Erythroblast (primary cell): Measurements from ENCODE around the gene CFDP1.
"Not testable (repeated sequence)": the region's sequence is repeated elsewhere in the genome, so short reads cannot be mapped to it uniquely, and the experiment has no call there.

Source experiments
- DNase-seq, 2 experiments: peaks; one replicate each; lab custom pipeline; 2025; lab: John Stamatoyannopoulos, UW
- GATA1 ChIP-seq: IDR thresholded peaks from 2 replicates; pipeline ENCODE4 v1.6.1; 2011; ENCODE audit warnings: low read depth, mild to moderate bottlenecking, control low read depth, low read length, moderate library complexity
- POLR2A ChIP-seq: IDR thresholded peaks from 2 replicates; pipeline ENCODE4 v1.6.1; 2011; ENCODE audit warnings: mild to moderate bottlenecking, low read length

Gene CFDP1

DNA sequence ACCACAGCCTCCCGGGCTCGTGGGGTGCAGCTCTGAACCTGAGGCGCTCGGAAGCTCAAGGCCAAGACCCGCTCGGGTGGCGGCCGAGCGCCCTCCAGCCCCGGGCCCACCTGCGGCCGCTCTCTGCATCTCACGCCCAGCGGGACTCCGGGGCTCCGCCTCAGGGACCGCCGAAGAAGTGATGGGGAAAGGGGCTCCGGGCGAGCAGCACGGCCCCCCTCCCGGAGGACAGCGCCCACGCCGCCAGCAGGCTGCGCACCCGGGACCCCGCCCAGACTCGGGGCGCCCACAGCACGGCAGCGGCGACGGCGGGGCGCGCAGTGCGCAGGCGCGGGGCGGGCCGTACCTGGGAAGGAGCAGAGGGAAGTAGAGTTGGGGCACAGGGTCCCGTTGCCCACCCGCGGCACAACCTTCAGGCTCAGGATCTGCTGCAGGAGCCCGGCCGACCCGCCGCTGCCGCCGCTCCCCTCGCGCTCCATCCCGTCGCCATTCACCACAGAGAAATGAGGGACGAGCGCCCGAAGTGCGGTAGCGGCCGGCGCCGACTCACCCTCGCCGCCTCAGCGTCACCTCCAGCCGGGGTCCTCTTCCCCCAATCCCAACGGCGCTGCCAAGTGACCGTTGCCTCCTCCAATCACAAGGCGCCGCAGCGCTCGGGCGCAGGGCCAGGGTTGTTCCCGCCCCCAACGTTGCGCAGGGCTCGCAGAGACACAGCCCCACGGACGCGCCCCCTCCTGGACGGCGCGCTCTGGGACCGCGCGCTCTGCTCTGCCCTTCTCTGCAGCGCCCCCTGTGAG, 31.0 kb upstream of the CFDP1 start, which contains the start of gene TMEM170A:
TSS of gene TMEM170A (minus strand) at position 568 of the 797 bp plus-strand sequence. CDS start at position 479, 89 bp downstream.
- TF ChIP-seq GATA1: no peak
- TF ChIP-seq POLR2A: peak; percentile 94
- DNase-seq: peak; percentile 98 to 99

DNA sequence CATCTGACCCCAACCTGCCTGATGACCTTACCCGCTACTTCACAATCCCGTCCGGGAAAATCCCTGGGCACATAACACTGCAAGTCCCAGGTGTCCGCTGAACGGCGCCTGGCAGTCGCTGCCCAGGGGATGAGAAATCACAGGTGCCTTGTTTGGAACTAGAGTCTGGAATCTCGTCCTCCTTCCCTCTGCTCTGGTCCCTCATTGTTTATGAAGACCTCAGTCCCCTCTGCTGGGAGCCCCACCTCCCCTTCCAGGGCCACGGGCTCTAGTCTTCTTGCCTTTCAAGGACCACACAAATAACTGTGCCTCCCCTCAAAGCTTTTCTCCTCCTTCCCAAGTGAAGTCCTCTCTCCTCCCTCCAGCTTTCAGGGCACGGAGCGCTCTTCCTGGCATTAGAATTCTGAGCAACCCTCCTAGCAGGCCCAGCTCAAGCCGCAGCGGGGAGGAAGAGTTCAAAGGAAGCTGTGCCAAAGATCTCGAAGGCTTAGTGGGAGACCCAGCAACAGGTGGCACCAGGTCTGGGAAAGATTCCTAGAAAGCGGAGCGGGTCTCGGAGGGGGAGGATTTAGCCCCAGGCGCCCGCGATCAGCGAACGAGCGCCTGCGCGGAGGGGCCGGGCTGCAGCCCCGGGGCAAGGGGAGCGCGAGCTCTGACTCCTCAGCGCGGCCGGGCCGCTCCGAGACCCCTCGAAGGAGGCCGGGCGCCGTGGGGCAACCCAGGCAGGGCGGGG, 30.3 kb upstream of the CFDP1 start:
- DNase-seq: not testable (repeated sequence)

DNA sequence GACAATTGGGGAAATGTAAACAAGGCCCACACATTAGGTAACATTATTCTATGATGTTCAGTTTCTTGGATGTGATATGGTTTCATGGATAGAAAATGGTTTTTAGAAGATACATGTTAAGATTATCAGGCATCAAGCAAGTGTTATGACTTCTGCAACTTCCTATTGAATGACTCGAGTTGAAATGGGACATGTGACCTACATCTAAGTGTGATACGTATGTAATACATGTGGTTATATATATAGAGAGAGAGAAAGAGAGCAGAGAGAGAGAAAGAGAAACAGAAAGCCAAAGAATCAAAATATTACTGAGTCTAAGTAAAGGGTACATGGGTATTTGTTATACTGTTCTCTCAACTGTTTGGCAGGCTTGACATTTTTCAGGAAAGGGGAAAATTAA, 29.5 kb upstream of the CFDP1 start:
- DNase-seq: peak; percentile 9 to 19
- TF ChIP-seq GATA1 (no peak), POLR2A (no peak)

DNA sequence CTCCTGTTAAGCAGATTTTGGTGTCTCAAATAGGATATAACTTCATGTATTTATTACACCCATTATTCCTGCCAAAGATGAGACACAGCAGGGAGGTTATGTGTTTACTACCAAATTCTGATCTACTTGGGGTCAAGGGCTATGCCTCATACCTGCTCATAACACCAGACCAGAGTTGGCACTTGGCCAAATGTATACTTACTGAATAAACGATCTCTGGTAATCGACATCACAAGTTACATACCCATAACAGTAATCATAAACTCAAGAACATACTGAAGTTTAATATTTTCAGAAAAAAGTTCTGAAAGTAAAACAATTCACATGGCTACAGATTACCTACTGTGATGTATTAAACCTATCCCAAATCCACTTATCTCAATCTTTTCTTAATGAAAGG, 28.3 kb upstream of the CFDP1 start:
- TF ChIP-seq GATA1 (no peak), POLR2A (no peak)
- DNase-seq: peak in 1 of 2 experiments; percentile 32

DNA sequence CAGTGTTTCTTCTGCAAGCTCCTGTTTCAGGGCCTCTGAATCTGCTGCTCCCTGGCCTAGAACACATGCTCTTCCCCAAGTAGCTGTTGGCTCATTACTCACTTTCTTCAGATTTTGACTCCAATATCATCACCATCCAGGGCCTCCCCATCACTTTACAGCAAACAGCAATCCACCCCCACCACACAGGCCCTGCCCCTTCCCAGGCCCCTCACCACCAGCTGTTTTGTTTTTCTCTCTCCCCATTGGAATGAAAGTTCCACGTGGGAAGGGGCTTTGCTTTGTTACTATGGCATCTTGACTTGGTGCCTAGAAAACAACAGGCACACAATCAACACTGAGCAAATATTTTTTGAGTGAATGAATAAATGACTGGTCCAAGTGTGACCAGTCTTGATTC, 27.1 kb upstream of the CFDP1 start:
- no peak for TF ChIP-seq POLR2A
- no peak for TF ChIP-seq GATA1

DNA sequence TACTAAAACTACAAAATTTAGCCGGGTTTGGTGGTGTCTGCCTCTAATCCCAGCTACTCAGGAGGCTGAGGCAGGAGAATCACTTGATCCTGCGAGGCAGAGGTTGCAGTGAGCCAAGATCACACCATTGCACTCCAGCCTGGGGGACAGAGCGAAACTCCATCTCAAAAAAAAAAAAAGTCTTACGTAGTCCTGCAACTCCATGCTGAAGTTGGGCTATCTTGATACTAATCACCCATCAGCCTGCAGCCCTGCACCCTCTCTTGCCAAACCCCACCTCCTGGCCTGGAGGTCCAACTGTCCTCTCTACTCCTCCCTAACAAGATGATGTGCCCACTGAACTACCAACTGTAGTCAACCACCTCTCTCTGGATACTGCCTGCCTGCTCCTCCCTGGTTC, 26.4 kb upstream of the CFDP1 start:
- DNase-seq: no peak
- TF ChIP-seq GATA1 (no peak), POLR2A (no peak)

More for the DNA sequence above, 27.1 kb upstream of the CFDP1 start:
- no peak for DNase-seq

DNA sequence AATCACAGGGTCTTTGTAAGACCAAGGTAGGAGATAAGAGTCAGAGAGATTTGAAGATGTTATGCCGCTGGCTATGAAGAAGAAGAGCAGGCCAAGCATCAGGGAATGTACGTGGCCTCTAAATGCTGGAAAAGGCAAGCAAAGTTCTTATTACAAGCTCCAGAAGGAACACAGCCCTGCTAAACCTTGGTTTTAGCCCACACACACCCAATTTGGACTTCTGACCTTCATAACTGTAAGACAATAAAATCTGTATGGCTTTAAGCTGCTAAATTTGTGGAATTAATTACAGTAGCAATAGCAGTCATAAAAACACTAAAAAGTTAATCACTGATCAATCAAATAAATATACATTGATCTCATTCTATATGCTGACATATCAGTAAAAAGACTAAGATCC, 25.1 kb upstream of the CFDP1 start:
- TF ChIP-seq GATA1 (no peak), POLR2A (no peak)
- DNase-seq: no peak

DNA sequence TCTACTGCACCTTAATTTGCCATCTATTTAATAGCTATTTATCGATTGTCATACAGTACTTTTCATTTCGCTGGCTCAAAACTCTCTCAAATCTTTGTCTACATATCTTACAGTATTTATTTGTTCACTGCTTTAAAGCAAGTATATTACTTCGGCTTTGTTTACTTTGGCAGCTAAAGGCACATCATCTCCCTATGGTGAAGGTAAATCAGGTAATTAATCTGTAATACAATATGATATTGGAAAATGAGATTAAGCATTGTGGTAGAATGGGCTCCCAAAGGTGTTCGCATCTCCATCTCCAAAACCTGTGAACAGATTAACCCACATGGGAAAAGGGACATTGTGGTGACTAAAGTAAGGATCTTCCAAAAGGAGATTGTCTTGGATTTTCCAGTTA, 24.7 kb upstream of the CFDP1 start:
- no peak for TF ChIP-seq POLR2A
- TF ChIP-seq GATA1: no peak
- DNase-seq: no peak

DNA sequence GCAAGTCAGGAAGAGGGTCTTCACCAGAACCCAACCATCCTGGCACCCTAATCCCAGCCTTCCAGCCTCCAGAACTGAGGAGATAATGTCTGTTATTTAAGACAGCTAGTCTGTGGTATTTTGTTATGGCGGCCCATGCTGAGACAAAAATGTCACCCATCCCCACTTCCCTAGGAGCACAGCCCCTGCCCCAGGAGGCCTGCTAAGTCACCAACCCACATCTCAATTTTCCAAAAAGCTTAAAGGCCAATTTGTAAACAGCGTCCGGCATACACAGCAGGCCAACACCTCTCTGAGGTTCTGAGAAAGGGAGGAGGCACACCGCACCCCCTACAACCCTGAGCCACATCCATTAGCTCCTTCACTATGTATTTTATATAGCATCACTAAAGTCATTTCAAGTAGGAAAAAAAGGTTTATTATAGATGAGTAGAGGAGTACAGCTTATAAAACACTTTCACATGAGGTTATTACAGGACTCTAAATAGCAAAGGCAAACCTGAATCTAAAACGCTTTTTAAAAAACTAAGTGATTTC, 24.2 kb upstream of the CFDP1 start:
- DNase-seq: no peak
- no peak for TF ChIP-seq GATA1
- TF ChIP-seq POLR2A: no peak

DNA sequence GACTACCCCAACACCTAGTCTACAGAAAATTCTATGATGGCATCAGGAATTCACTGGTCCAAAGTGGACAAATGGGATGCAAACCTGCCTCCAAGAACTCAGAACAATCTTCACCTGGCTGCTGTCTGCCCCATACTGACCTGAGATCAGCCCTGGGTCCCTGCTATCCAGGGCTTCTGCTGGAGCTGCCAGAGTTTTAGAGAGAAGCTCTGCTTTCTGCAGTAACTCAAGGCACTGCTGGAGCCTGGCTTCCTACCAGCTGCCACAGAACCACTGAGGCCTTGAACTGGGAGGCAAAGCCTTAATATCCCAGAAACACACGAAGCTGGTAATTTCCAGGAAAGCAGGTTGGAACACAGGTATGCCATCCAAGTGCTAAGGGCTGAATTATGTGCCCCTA, 23.7 kb upstream of the CFDP1 start:
- DNase-seq: no peak
- TF ChIP-seq POLR2A: no peak
- no peak for TF ChIP-seq GATA1

DNA sequence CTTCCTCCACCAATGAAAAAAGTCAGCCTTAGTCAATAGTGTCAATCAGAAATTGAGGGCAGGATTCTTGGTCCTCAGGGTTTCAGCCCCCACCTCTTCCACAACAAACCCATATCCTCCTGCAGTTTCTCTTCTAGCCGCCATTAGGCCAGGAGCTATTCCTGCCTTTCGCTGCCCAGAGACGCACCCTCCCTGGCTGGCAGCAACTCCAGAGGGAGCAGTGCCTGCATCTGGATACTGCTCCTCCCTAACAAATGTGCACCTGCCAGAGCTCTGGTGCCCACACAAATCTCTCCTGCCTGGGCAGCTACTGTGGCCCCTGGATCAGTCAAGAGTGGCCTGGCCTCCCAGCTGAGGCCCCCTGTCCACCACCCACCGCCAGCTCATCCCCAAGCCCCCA, 23.2 kb upstream of the CFDP1 start:
- not testable (repeated sequence) for DNase-seq

DNA sequence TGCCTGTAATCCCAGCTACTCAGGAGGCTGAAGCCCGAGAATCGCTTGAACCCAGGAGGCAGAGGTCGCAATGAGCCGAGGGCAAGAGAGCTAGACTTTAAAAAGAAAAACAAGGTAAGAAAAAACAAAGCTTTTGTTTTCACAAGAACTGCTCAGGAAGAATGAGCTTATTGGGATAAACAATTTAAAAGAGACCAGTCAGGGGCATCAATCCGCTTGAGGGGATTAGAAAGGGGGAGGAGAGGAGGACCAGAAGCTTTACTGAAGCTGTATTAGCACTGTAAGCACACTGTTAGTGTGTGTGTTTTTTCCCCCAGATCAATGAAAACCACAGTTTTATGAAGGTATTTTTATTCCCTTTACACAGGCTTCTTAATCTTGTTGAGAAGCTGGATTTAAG, 22.4 kb upstream of the CFDP1 start:
- no peak for DNase-seq
- no peak for TF ChIP-seq POLR2A
- no peak for TF ChIP-seq GATA1

DNA sequence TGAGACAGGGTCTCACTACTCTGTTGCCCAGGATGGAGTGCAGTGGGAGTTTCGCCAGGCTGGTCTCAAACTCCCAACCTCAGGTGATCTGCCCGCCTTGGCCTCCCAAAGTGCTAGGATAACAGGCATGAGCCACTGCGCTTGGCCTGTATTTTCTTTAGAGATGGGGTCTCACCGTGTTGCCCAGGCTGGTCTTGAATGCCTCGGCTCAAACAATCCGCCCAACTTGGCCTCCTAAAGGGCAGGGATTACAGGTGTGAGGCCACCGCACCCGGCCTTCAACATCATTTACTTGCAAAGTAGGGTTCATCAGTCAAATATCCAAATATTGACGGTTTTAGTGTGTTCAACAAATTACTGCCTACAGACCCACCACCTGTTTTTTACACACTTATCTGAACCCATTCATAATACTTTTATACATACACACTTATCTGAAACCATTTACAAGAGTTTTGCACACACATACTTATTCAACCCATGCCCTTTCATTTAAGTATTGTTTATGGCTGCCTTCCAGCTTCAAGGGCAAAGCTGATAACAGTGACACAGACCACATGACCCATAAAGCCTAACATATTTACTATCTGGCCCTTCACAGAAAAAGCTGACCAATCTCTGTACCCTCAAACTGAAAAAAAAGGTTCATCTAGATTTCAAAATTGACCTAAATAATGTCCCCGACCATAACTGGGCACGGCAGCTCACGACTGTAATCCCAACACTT, 19.3 kb upstream of the CFDP1 start:
- no peak for TF ChIP-seq POLR2A
- peak; percentile 39 for TF ChIP-seq GATA1
- DNase-seq: peak; percentile 65 to 81

DNA sequence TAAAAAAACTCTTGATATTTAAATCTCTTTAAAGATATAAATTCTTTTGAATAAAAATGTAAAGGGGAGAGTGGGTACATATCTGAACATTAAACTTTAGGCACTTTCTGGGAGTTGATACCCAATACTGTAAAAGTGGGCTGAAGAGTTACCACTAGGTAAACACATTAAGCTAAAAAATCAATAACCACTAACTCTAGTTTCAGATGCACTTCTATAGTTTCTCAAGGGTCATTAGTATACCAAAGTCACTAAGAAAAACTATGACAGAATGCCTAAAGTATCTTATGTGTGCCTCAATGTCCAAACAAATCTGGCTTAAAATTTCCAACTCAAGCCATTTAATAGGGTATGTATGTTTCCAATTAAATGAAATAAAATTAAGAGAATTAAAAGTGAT, 13.1 kb upstream of the CFDP1 start:
- no peak for DNase-seq
- TF ChIP-seq POLR2A: no peak
- no peak for TF ChIP-seq GATA1
